Calu3 (cell line): Measurements from ENCODE around the gene PIGQ. TPM values are rescaled to one million over a fixed set of nuclear protein-coding genes. Genes with fewer than 3 reads are reported as not detected.

ENCODE experiments used
- BruUV-seq: library from RNA; stranded (reverse); fragments of 400-500 nt; replicated peaks from 2 replicates; lab custom pipeline; 2021; lab: Mats Ljungman, UMichigan
- CTCF ChIA-PET: fragments of 300-600 bp; sonication (Branson Sonifier 250); formaldehyde crosslinking; loops from one replicate; lab custom pipeline; 2022; ENCODE audit warnings: antibody characterized with exemption; lab: Charles Lee
- DNase-seq: peaks from one replicate; pipeline ENCODE4 v3.0.0; 2022
- H3K27ac Mint-ChIP-seq: one replicate; pipeline ENCODE4 v1.8.0; 2022; ENCODE audit warnings: mixed read lengths; ENCODE audit not compliant: unreplicated experiment
- H3K27me3 Mint-ChIP-seq: one replicate; pipeline ENCODE4 v1.8.0; 2022; ENCODE audit warnings: mixed read lengths; ENCODE audit not compliant: unreplicated experiment
- H3K36me3 Mint-ChIP-seq: one replicate; pipeline ENCODE4 v1.8.0; 2022; ENCODE audit warnings: mild to moderate bottlenecking, moderate library complexity, mixed read lengths; ENCODE audit not compliant: insufficient read depth, unreplicated experiment
- H3K4me1 Mint-ChIP-seq: one replicate; pipeline ENCODE4 v1.8.0; 2022; ENCODE audit warnings: mild to moderate bottlenecking, low read depth, mixed read lengths; ENCODE audit not compliant: unreplicated experiment
- H3K4me3 Mint-ChIP-seq: one replicate; pipeline ENCODE4 v1.8.0; 2022; ENCODE audit warnings: mild to moderate bottlenecking, low read depth, moderate library complexity, mixed read lengths; ENCODE audit not compliant: unreplicated experiment
- H3K9me3 Mint-ChIP-seq: one replicate; pipeline ENCODE4 v1.8.0; 2022; ENCODE audit warnings: low read depth, mixed read lengths; ENCODE audit not compliant: unreplicated experiment
- intact Hi-C: fragments of 100-400 bp; cut with micrococcal nuclease; formaldehyde crosslinking; loops from one replicate; pipeline ENCODE4 v1.10.0; 2022; ENCODE audit not compliant: unreplicated experiment
- total RNA-seq: library from RNA; stranded (reverse); gene quantifications from 2 replicates; pipeline ENCODE4 v1.2.3, GENCODE V29; 2022
- TF ChIP-seq, protein P1 (sequence below): fragments of 200-600 bp; IDR thresholded peaks from one replicate; pipeline ENCODE4 v1.8.0; 2022; ENCODE audit warnings: antibody characterized with exemption; ENCODE audit not compliant: unreplicated experiment

The PIGQ gene
- total RNA-seq, 1 experiment from 2014 or later: 101 TPM

- BruUV-seq: no TSS peak
These were observed 6.6 kb upstream of the PIGQ start for GRCh38 chr16:563072-563644.

GRCh38 chr16:564690-565418 lies 4.9 kb upstream of the PIGQ start:
- no peak overlapping the region for H3K4me3 Mint-ChIP-seq
- intact Hi-C loops: no loop called here
- TF ChIP-seq, protein P1, sequence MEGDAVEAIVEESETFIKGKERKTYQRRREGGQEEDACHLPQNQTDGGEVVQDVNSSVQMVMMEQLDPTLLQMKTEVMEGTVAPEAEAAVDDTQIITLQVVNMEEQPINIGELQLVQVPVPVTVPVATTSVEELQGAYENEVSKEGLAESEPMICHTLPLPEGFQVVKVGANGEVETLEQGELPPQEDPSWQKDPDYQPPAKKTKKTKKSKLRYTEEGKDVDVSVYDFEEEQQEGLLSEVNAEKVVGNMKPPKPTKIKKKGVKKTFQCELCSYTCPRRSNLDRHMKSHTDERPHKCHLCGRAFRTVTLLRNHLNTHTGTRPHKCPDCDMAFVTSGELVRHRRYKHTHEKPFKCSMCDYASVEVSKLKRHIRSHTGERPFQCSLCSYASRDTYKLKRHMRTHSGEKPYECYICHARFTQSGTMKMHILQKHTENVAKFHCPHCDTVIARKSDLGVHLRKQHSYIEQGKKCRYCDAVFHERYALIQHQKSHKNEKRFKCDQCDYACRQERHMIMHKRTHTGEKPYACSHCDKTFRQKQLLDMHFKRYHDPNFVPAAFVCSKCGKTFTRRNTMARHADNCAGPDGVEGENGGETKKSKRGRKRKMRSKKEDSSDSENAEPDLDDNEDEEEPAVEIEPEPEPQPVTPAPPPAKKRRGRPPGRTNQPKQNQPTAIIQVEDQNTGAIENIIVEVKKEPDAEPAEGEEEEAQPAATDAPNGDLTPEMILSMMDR: no peak
- no peaks in the 10 kb centered on the region for H3K9me3 Mint-ChIP-seq
- peaks cover 53% of the 10 kb centered on the region for H3K27me3 Mint-ChIP-seq
- H3K36me3 Mint-ChIP-seq: peaks cover 12% of the 10 kb centered on the region
- CTCF ChIA-PET: no interaction called here
- no peaks in the 10 kb centered on the region for H3K4me1 Mint-ChIP-seq
- DNase-seq: no peak
- BruUV-seq: no TSS peak
- no peak overlapping the region for H3K27ac Mint-ChIP-seq

More at GRCh38 chr16:563072-563644, 6.6 kb upstream of the PIGQ start:
- no peaks in the 10 kb centered on the region for H3K4me1 Mint-ChIP-seq
- H3K36me3 Mint-ChIP-seq: no peaks in the 10 kb centered on the region
- CTCF ChIA-PET: interaction anchor here (0.6 kb wide), 1 partner anchor 24 kb away, joined by 3 read pairs; no protein-coding TSS in a partner anchor
- no peak overlapping the region for H3K4me3 Mint-ChIP-seq
- TF ChIP-seq, protein P1: no peak
- H3K27me3 Mint-ChIP-seq: peaks cover 67% of the 10 kb centered on the region
- no peak overlapping the region for H3K27ac Mint-ChIP-seq
- no peak for DNase-seq
- intact Hi-C loops: no loop called here
- no peaks in the 10 kb centered on the region for H3K9me3 Mint-ChIP-seq

DNA sequence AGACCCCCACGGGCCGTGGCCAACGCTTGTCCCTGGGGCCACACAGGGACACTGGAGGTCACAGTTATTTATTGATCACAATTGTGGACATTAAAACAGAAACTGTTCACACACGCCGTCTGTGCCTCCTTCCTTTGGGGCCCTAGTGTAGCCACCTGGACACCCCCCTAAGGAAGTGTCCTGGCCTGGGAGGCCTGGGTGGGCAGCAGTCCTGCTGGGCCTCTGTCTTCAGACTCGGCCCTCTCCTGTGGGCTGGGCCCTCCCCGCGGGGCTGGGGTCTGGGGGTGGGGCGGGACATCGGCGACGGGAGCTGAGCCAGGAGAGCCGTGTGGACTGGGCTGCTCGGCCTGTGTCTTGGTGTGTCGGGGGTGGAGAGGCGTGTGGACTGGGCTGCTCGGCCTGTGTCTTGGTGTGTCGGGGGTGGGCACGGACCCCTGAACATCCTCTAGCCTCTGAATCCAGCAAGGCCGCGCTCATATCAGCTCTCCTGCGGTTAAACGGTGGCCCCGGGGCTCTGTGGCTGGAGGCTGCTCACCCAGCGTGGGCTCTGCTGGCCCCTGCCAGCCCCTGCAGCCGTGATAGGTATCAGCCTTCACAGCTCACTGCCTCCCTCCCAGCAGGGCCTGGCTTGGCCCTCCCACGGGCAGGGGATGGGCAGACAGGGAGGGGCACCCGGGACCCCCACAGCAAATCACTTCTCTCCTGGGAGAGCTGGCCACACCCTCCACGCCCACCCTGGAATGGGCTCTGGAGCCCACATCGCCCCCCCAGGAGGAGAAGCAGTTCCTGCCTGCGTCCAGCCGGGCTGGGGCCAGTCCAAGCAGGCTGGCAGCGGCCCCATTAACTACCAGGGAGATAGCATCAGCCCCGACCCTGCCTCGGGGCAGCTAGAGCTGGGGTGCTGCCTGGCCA lies 4.1 kb upstream of the PIGQ start:
- TF ChIP-seq, protein P1: no peak
- intact Hi-C loops: no loop called here
- peaks cover 3% of the 10 kb centered on the region for H3K4me1 Mint-ChIP-seq
- peaks cover 53% of the 10 kb centered on the region for H3K27me3 Mint-ChIP-seq
- H3K4me3 Mint-ChIP-seq: no peak overlapping the region
- H3K36me3 Mint-ChIP-seq: peaks cover 19% of the 10 kb centered on the region
- no TSS peak for BruUV-seq
- H3K9me3 Mint-ChIP-seq: no peaks in the 10 kb centered on the region
- DNase-seq: no peak
- no peak overlapping the region for H3K27ac Mint-ChIP-seq
- CTCF ChIA-PET: no interaction called here

- CTCF ChIA-PET: no interaction called here
- TF ChIP-seq, protein P1: no peak
- BruUV-seq: no TSS peak
- H3K9me3 Mint-ChIP-seq: no peaks in the 10 kb centered on the region
- peaks cover 29% of the 10 kb centered on the region for H3K36me3 Mint-ChIP-seq
- H3K27me3 Mint-ChIP-seq: peaks cover 46% of the 10 kb centered on the region
- peaks cover 13% of the 10 kb centered on the region for H3K4me1 Mint-ChIP-seq
- DNase-seq: no peak
- H3K4me3 Mint-ChIP-seq: no peak within 1 kb of the TSS
- intact Hi-C loops: no loop called here
- H3K27ac Mint-ChIP-seq: no peak within 1 kb of the TSS
These were observed 3.0 kb upstream of the PIGQ start, which contains the start of gene NHLRC4 for GRCh38 chr16:566475-567372. TSS of gene NHLRC4 (plus strand) at chr16:567005. CDS start at chr16:568048, 1,043 bp downstream.
